Naive B cell (primary cell): ENCODE results near the gene UCK2. TPM values are rescaled to one million over a fixed set of nuclear protein-coding genes. Genes with fewer than 3 reads are reported as not detected.

ENCODE experiments used
- ATAC-seq, 2 donors: fragments of 150-1000 bp; cut with Tn5 transposase; 2 replicates each; pipeline ENCODE4 v1.10.0; 2021; ENCODE audit warnings: low read depth in 2 of 2, mild to moderate bottlenecking in 2 of 2, moderate library complexity in 2 of 2
- DNase-seq: peaks from one replicate; pipeline ENCODE4 v3.0.0; 2022
- H3K27ac Mint-ChIP-seq, 6 donors: one replicate each; pipeline ENCODE4 v1.8.0; 2020 to 2022; ENCODE audit warnings: mild to moderate bottlenecking in 6 of 6, mixed read lengths in 6 of 6, moderate library complexity in 5 of 6, inconsistent platforms in 2 of 6
- H3K27me3 Mint-ChIP-seq, 3 donors: one replicate each; pipeline ENCODE4 v1.8.0; 2021 to 2022; ENCODE audit warnings: mixed read lengths in 3 of 3, mild to moderate bottlenecking in 1 of 3
- H3K36me3 Mint-ChIP-seq, 2 donors: one replicate each; pipeline ENCODE4 v1.8.0; 2020 to 2022; ENCODE audit warnings: mixed read lengths in 2 of 2, inconsistent platforms in 1 of 2, mild to moderate bottlenecking in 1 of 2
- H3K4me1 Mint-ChIP-seq, 3 donors: one replicate each; pipeline ENCODE4 v1.8.0; 2020 to 2022; ENCODE audit warnings: mixed read lengths in 3 of 3, inconsistent platforms in 1 of 3, mild to moderate bottlenecking in 1 of 3, moderate library complexity in 1 of 3
- H3K4me3 Mint-ChIP-seq, 8 donors: one replicate each; pipeline ENCODE4 v1.8.0; 2020 to 2022; ENCODE audit warnings: mild to moderate bottlenecking in 8 of 8, mixed read lengths in 8 of 8, moderate library complexity in 8 of 8, inconsistent platforms in 2 of 8
- H3K9me3 Mint-ChIP-seq, 7 donors: one replicate each; pipeline ENCODE4 v1.8.0; 2020 to 2022; ENCODE audit warnings: mixed read lengths in 7 of 7, mild to moderate bottlenecking in 5 of 7, inconsistent platforms in 2 of 7, moderate library complexity in 1 of 7
- polyA plus RNA-seq, 6 donors: library from polyadenylated mRNA; unstranded; fragments of 300-500 nt; fragmentation: Illumina TruSeq; gene quantifications; one replicate each; pipeline ENCODE4 v1.2.3, GENCODE V29; 2021; ENCODE audit warnings: low read depth in 6 of 6

UCK2 gene
- polyA plus RNA-seq, 6 donors from 2014 or later, result 4.9 to 10.7 (median 7.7) TPM

- H3K27ac Mint-ChIP-seq, result no peak overlapping the region
- H3K4me1 Mint-ChIP-seq, result no peaks in the 10 kb centered on the region
- H3K27me3 Mint-ChIP-seq, result peaks cover 11 to 13% (median 12%) of the 10 kb centered on the region in 3 donors
- H3K4me3 Mint-ChIP-seq, result no peak overlapping the region
- no peaks in the 10 kb centered on the region for H3K36me3 Mint-ChIP-seq
- ATAC-seq (no peak), DNase-seq (no peak)
- H3K9me3 Mint-ChIP-seq, result peaks cover 0 to 2% (median 0%) of the 10 kb centered on the region in 7 donors
Observed at GRCh38 chr1:165960881-165961280, 133.5 kb downstream of the UCK2 start.

Other genes starting within 250 kb of the UCK2 start
- gene MGST3, start 196.4 kb upstream of the UCK2 start, polyA plus RNA-seq, result 100 to 1,000 TPM in 4 of 6 donors, 10 to 100 TPM in 2; 76.4 to 133 (median 116) TPM
- 100 to 1,000 TPM in 4 of 6 donors, 10 to 100 TPM in 2; 84.5 to 134 (median 112) TPM for gene ALDH9A1, start 129.1 kb upstream of the UCK2 start, polyA plus RNA-seq
- gene TMCO1, start 58.7 kb upstream of the UCK2 start, polyA plus RNA-seq, result 100 to 1,000 TPM in 1 of 6 donors, 10 to 100 TPM in 5; 69.5 to 102 (median 85.8) TPM